Neural cell (in vitro differentiated cells): ENCODE data around the gene NTHL1.

ENCODE experiments used
- CTCF ChIP-seq: fragments of 450-650 bp; IDR thresholded peaks from 2 replicates; pipeline ENCODE4 v1.5.1; 2014; ENCODE audit warnings: antibody characterized with exemption, mild to moderate bottlenecking, moderate library complexity; ENCODE audit not compliant: poor library complexity, severe bottlenecking
- EP300 ChIP-seq: fragments of 450-650 bp; conservative IDR thresholded peaks from 2 replicates; pipeline ENCODE4 v1.6.1; 2014; ENCODE audit warnings: antibody characterized with exemption, mild to moderate bottlenecking, moderate library complexity; ENCODE audit not compliant: poor library complexity, severe bottlenecking
- POLR2AphosphoS5 ChIP-seq: IDR thresholded peaks from 2 replicates; pipeline ENCODE4 v1.6.1; 2012
- RAD21 ChIP-seq: fragments of 450-650 bp; conservative IDR thresholded peaks from 2 replicates; pipeline ENCODE4 v1.6.1; 2014; ENCODE audit warnings: antibody characterized with exemption, mild to moderate bottlenecking, moderate library complexity
- SMC3 ChIP-seq: fragments of 450-650 bp; conservative IDR thresholded peaks from 2 replicates; pipeline ENCODE4 v1.6.1; 2014; ENCODE audit warnings: antibody characterized with exemption, mild to moderate bottlenecking, moderate library complexity; ENCODE audit not compliant: poor library complexity

- TF ChIP-seq RAD21 (no peak), CTCF (no peak), POLR2AphosphoS5 (no peak), EP300 (no peak), SMC3 (no peak)
Measured at GRCh38 chr16:2058872-2059271, 11.2 kb upstream of the NTHL1 start.
